Astrocyte of the cerebellum (primary cell): ENCODE measurements around the gene CCDC102A.

Source experiments
- DNase-seq: peaks from one replicate; pipeline ENCODE4 v3.0.0-alpha.2; 2011; ENCODE audit warnings: low read depth
- H3K4me3 ChIP-seq: 2 replicates; pipeline ENCODE4 v1.5.1; 2011; ENCODE audit warnings: mild to moderate bottlenecking, low read depth, low read length, moderate library complexity
- CTCF ChIP-seq: IDR thresholded peaks from 2 replicates; pipeline ENCODE4 v1.5.1; 2012; ENCODE audit warnings: low read length, low read depth, moderate library complexity, mild to moderate bottlenecking; ENCODE audit errors: missing control alignments
- in situ Hi-C: cut with HindIII; loops from 2 replicates; pipeline ENCODE4 v1.10.0; 2017; ENCODE audit warnings: low sequenced_read_pairs

Gene CCDC102A

DNA sequence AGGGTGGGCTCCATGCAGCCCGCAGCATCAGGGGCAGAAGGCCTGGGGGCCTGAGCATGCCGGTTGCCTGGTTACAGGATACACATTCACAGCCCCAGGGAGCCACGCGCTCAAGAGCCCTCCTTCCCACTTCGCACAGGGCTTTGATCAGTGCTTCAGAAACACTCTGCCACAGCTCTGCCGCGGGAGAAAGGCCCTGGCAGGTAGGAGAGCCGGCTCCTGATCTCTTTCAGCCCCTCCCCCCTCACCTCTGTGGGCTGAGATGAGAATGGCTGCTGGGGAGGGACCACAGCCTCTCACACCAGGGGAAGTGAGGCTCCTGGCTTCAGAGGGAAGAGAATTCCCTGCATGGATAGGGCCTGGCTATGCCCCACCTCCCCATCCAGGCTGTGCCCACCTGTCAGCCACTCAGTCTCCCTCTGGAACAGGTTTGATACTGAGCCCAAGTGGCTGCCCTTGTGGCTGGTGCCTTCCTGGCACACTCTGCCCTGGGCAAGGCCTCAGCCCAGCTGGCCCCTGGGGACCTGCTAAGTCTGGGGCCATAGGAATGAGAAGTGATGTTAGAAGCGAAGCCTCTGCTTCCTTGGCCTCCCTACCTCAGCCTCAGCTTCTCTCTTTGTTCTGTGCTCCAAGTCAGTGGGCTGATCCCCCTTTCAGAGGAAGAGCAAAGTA lies 58.7 kb downstream of the CCDC102A start:
- in situ Hi-C loops, result no loop called here
- no peak for DNase-seq
- TF ChIP-seq CTCF, result no peak
- H3K4me3 ChIP-seq, result no peak overlapping the region

DNA sequence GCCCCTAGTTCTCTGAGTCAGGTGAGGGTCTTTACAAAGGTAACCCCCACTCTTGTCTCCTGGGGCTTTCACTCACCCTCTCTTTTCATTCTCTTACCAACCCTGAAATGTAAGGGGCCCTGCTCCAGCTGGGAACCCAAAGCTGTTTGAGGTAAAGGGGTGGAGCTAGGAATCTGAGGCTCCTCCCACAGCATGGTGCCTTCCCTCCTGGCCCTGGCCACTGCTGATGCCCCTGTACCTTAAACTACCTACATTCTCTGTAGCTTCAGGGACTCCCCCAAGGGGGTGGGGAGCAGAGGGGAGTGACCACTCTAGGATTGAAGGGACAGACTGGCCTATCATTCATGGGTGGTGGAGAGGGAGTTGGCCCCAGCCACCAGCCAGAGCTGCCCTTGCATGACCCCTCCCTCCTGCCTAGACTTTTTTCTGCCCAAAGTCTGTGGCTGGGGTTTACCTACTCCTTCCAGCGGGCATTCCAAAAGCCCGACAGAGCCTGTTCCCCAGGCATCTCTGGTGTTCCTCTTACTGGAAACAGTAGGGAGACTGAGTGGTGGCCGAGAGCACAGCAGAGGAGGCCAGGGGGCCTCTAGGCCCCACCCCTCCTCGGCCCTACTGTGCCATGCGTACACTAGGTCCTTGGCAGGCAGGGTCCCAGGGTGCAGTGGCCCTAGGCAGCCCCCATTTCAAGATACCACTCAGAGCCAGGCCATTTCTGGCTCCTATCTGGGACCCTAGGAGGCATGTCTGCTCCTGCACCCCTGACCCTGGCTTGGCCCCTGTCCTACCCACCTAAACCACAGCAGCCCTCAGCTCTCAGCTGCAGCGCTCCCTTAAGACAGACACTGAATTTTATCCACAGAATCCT lies 59.6 kb downstream of the CCDC102A start:
- no peak for TF ChIP-seq CTCF
- in situ Hi-C loops, result no loop called here
- H3K4me3 ChIP-seq, result no peak overlapping the region
- peak; percentile 27 for DNase-seq

DNA sequence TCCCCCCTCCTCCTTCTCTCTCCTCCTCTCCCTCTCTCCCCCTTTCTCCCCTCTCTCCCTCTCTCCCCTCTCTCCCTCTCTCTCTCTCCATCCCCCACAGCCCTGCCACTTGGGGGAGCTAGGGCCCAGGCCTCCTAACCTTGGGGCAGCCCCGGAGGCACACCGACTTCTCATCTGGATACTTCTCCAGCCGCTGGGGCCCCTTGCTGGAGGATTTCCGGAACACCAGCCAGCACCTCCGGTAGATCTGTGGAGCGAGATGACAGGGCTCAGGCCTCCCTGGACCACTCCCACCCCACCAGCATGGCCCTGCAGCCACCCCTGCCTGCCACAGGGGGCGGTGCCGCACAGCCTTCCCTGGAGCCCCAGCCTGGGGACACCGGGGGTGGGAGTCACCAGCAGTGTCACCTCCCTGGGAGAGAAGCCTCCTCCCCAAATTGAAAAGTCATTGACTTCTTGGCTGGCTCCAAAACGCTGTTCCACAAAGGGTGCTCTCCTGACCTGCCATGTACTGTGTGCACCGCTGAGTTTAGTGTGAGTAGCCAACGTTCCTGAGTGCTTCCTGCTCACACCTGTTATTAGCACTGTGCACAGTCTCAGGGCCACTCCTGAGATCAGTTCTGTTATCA lies 60.5 kb downstream of the CCDC102A start:
- no peak for DNase-seq
- peak; percentile 78 for TF ChIP-seq CTCF
- in situ Hi-C loops, result no loop called here
- no peak overlapping the region for H3K4me3 ChIP-seq

DNA sequence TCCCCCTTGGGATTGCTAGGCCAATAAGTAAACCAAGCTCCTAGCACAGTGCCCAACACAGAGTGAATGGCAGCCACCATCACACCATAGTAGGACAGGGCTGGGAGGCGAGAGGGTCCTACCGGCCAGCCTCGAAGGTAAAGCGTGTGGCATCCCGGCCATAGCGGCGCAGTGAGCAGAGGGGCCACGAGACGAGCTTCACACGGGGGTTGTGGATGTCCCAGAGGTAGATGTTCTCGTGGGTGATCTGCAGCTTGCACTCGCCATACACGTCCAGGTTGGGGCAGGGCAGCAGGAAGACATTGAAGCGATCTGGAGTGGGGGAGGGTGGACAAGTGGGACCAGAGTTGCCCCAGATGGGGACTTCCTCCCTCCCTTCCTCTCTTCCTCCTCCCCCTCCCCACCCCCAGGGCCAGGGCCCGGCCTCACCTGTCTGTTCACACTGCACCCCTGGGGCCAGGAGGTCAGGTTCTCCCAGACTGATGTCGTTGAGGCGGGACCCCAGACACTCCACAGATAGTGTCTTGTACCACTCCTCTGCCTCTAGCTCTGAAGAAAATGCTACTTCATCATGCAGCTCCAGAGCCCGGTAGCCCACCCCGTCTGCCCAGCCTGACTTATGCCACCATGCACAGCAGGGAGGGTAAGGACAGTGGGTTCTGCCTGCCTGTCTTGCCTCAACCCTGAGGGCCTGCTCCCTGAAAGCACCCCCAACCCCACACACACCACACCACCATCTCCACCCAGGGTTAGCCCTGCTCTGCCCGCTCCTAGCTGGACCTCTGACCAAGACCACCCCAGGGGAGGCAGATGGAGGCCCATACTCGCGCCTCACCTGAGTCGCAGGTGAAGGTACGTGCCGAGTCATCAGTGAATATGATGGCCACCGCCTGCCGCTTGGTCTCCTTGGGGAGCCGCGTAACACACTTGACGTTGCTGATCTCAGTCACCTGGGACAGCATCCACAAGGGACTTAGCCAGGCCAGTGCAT lies 61.4 kb downstream of the CCDC102A start:
- TF ChIP-seq CTCF, result no peak
- in situ Hi-C loops, result no loop called here
- DNase-seq, result no peak
- no peak overlapping the region for H3K4me3 ChIP-seq

DNA sequence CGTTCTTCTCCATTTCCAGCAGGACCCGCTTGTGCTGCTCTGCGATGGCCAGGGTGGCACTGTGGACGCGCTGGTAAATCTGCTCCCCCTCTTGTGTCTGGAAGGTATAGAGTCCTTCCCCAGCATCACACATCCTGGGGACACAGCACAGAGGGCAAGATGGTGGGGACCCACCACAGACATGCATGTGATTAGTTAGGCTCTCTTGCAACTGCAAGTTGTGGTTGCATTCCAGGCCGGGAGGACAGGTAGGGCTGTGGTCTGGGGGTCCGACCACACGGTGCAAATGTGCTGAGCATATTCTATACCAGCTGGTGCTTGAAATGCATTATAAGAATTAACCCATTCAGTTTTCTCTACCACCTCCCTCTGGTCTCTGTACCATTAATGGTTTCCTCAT lies 62.5 kb downstream of the CCDC102A start:
- TF ChIP-seq CTCF, result no peak
- H3K4me3 ChIP-seq, result no peak overlapping the region

More for the DNA sequence above, 62.5 kb downstream of the CCDC102A start:
- in situ Hi-C loops, result no loop called here
- DNase-seq, result no peak
